Measurements from ENCODE around the gene AQP2.

Gene AQP2

GRCh38 chr12:49942512-49942893, 8.0 kb upstream of the AQP2 start:
- no peak for DNase-seq

- DNase-seq, result no peak
Observed at GRCh38 chr12:49942921-49943624, 7.5 kb upstream of the AQP2 start.

GRCh38 chr12:49943625-49943960, 6.9 kb upstream of the AQP2 start:
- no peak for DNase-seq

GRCh38 chr12:49944046-49944445, 6.5 kb upstream of the AQP2 start:
- no peak for DNase-seq

- no peak for DNase-seq
Observed at GRCh38 chr12:49944718-49945117, 5.8 kb upstream of the AQP2 start.

- DNase-seq, result peak in 13 of 14 donors; percentile 22 to 83 (median 59)
Observed at GRCh38 chr12:49945394-49946080, 5.0 kb upstream of the AQP2 start.

GRCh38 chr12:49946086-49946485, 4.5 kb upstream of the AQP2 start:
- DNase-seq, result no peak

GRCh38 chr12:49946497-49946896, 4.0 kb upstream of the AQP2 start:
- peak in 1 of 14 donors; percentile 15 for DNase-seq

GRCh38 chr12:49947593-49948226, 2.8 kb upstream of the AQP2 start:
- DNase-seq, result no peak

GRCh38 chr12:49948866-49949845, 1.4 kb upstream of the AQP2 start:
- no peak for DNase-seq

GRCh38 chr12:49949866-49950265, 671 bp upstream of the AQP2 start:
- DNase-seq, result no peak

- DNase-seq, result no peak
Observed at GRCh38 chr12:49951411-49952240, 1.1 kb downstream of the AQP2 start.

GRCh38 chr12:49952391-49953055, 2.0 kb downstream of the AQP2 start:
- DNase-seq, result no peak

- no peak for DNase-seq
Observed at GRCh38 chr12:49953151-49953550, 2.6 kb downstream of the AQP2 start.

GRCh38 chr12:49953961-49954846, 3.7 kb downstream of the AQP2 start:
- no peak for DNase-seq

GRCh38 chr12:49954863-49955830, 4.6 kb downstream of the AQP2 start:
- no peak for DNase-seq

GRCh38 chr12:49955899-49956662, 5.5 kb downstream of the AQP2 start:
- DNase-seq, result no peak

Measured in C1 segment of cervical spinal cord (tissue), 14 donors.